GM20000 (cell line): ENCODE results near the gene DNAJC11.
"Not testable (repeated sequence)": the region's sequence is repeated elsewhere in the genome, so short reads cannot be mapped to it uniquely, and the experiment has no call there.

Experiments
- DNase-seq: peaks from one replicate; pipeline ENCODE4 v3.0.0; 2012; ENCODE audit warnings: low spot score
- CTCF ChIP-seq: IDR thresholded peaks from 2 replicates; pipeline ENCODE4 v1.5.1; 2012; ENCODE audit warnings: mild to moderate bottlenecking, control low read depth; ENCODE audit errors: extremely low read depth, missing control alignments

Gene DNAJC11

GRCh38 chr1:6653436-6654290 lies 48.0 kb downstream of the DNAJC11 start:
- no peak for DNase-seq
- no peak for TF ChIP-seq CTCF

DNA sequence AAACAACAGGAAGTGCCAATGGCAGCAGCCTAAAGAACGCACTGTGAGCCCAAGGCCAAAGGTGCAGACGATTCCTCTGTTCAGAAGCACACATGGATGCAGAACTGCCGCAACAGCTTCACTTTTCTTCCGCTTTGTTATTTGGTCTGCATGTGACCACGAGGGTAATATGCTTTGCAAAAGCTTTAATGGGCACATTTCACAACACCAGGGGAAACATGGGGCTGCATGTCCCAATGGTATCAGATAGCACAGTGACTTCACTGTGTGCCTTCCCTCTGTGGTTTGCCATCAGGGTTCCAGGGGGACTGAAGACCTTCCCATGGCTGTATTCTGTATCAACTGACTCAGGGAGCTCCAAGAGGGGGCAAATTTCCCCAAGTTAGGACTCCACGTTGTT lies 48.6 kb downstream of the DNAJC11 start:
- no peak for TF ChIP-seq CTCF
- no peak for DNase-seq

DNA sequence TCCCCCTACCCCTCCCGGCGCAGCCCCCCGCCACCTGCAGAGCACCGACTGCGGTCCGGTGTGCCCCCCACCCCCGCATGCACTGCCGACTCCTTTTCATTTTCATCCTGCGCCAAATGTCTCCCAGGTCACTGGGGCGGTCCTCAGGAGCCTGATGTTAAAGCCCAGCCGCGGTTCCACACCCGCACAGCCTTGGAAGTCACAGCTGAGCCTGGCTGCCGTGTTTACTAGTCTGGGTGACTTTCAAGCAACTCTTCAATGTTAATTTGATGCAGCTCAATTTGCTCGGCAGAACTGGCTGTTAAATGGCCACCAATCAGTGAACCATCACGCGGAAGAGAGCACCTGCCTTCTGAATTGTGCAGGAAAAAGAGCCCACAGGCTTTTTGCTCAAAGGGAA lies 49.7 kb downstream of the DNAJC11 start:
- no peak for DNase-seq
- TF ChIP-seq CTCF = no peak

DNA sequence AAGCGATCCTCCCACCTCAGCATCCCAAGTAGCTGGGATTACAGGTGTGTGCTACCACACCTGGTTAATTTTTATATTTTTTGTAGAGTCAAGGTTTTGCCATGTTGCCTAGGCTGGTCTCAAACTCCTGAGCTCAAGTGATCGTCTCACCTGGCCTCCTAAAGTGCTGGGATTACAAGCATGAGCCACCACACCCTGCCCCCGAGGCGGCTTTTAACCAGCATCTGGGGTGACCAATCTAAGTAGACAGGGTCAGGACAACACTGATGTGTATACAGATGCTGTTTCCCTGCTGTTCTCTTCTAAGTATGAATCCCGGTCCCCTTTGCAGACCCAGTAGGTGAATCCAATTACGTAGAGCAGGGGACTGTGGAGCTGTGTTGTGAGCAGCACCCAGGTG lies 53.1 kb downstream of the DNAJC11 start:
- no peak for TF ChIP-seq CTCF
- DNase-seq = no peak

DNA sequence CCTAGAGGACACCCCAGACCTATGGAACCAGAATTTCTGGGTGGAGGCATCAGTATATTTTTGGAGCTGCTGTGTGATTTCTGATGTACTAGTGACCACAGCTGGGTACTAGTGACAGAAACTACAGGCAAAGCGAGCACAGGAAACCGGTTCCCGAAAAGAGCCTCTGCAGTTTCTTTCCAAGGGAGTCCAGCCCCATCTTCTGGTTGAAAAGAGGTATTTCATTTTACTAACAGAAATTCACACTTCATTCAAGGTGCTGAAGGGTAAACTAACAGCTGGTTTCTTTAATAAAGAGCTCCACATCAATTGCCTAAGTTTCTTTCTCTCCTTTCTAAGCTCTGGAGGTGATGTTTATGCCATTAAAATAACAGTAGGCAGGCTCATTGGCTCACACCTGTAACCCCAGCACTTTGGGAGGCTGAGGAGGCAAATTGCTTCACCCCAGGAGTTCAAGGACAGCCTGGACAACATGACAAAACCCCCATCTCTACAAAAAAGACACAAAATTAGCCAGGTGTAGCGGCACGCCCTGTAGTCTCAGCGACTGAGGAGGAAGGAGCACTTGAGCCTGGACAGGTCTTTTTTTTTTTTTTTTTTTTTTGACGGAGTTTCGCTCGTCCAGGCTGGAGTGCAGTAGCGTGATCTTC lies 55.0 kb downstream of the DNAJC11 start:
- DNase-seq = peak; percentile 59
- TF ChIP-seq CTCF = no peak

- TF ChIP-seq CTCF = no peak
- DNase-seq = no peak
Observed at GRCh38 chr1:6645018-6645417, 56.6 kb downstream of the DNAJC11 start.

GRCh38 chr1:6640867-6641266 lies 60.7 kb downstream of the DNAJC11 start:
- not testable (repeated sequence) for DNase-seq
